Activated CD4-positive, alpha-beta memory T cell treated with anti-CD3 and anti-CD28 coated beads for 36 hours (primary cell): ENCODE results near the gene CADPS2. TPM values are rescaled to one million over a fixed set of nuclear protein-coding genes. Genes with fewer than 3 reads are reported as not detected.
"Not testable (repeated sequence)": the region's sequence is repeated elsewhere in the genome, so short reads cannot be mapped to it uniquely, and the experiment has no call there.

Source experiments
- CTCF ChIA-PET: fragments of 350-600 bp; sonication (Branson Sonifier 250); formaldehyde crosslinking; loops from one replicate; lab custom pipeline; 2021; ENCODE audit warnings: antibody characterized with exemption, inconsistent platforms; lab: Charles Lee
- POLR2A ChIA-PET: fragments of 350-600 bp; sonication (Branson Sonifier 250); formaldehyde crosslinking; loops from one replicate; lab custom pipeline; 2021; ENCODE audit warnings: antibody characterized with exemption; lab: Charles Lee
- DNase-seq: peaks from one replicate; pipeline ENCODE4 v3.0.0-alpha.2; 2020
- H3K27ac Mint-ChIP-seq: one replicate; pipeline ENCODE4 v1.8.0; 2021; ENCODE audit warnings: mixed read lengths
- H3K27me3 Mint-ChIP-seq: one replicate; pipeline ENCODE4 v1.8.0; 2021; ENCODE audit warnings: mixed read lengths
- H3K36me3 Mint-ChIP-seq: one replicate; pipeline ENCODE4 v1.8.0; 2021; ENCODE audit warnings: mixed read lengths
- H3K4me1 Mint-ChIP-seq: one replicate; pipeline ENCODE4 v1.8.0; 2021; ENCODE audit warnings: low read depth, mixed read lengths
- H3K4me3 Mint-ChIP-seq: one replicate; pipeline ENCODE4 v1.8.0; 2021; ENCODE audit warnings: mild to moderate bottlenecking, mixed read lengths
- H3K9me3 Mint-ChIP-seq: one replicate; pipeline ENCODE4 v1.8.0; 2021; ENCODE audit warnings: mixed read lengths
- intact Hi-C: fragments of 100-400 bp; cut with micrococcal nuclease; formaldehyde crosslinking; loops from one replicate; pipeline ENCODE4 v1.15.1; 2023
- total RNA-seq, 2 experiments: library from RNA; stranded (reverse); gene quantifications; one replicate each; pipeline ENCODE4 v1.2.3, GENCODE V29; 2021

The CADPS2 gene
- total RNA-seq, 2 experiments from 2014 or later, result not detected

DNA sequence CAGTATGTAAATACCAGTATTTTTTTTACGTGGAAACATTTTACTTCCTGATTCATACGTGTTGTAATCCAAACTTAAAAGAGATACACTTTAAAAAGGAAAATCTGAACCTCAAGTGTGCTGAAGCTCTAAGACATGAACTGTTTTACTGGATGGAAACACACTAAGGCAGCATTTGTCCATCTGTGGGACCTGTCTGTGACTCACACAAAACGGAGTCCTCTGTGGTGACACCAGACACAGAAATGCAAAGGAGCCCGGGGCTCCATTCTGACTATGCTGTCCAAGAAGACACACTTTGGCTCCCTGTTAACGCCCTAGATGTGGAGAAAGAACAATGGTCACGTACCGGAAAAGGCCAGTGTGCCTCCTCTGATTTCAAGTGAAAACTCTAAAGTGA is 211.2 kb downstream of the CADPS2 start:
- no peaks in the 10 kb centered on the region for H3K36me3 Mint-ChIP-seq
- H3K9me3 Mint-ChIP-seq, result peaks cover 17% of the 10 kb centered on the region
- POLR2A ChIA-PET, result no interaction called here
- intact Hi-C loops, result no loop called here
- no peak overlapping the region for H3K27ac Mint-ChIP-seq
- no peaks in the 10 kb centered on the region for H3K27me3 Mint-ChIP-seq
- CTCF ChIA-PET, result interaction anchor here (0.5 kb wide), 1 partner anchor 120 kb away, joined by 4 read pairs; no protein-coding TSS in a partner anchor
- H3K4me1 Mint-ChIP-seq, result no peaks in the 10 kb centered on the region
- H3K4me3 Mint-ChIP-seq, result no peak overlapping the region
- DNase-seq, result no peak

GRCh38 chr7:122674502-122674901 is 211.8 kb downstream of the CADPS2 start:
- Mint-ChIP-seq H3K27ac (no peak overlapping the region), H3K36me3 (no peaks in the 10 kb centered on the region), H3K27me3 (no peaks in the 10 kb centered on the region), H3K4me1 (no peaks in the 10 kb centered on the region), H3K4me3 (no peak overlapping the region), H3K9me3 (peaks cover 14% of the 10 kb centered on the region)
- POLR2A ChIA-PET, result interaction anchor here (0.6 kb wide), 1 partner anchor 56 kb away, joined by 4 read pairs; no protein-coding TSS in a partner anchor
- intact Hi-C loops, result no loop called here
- CTCF ChIA-PET, result no interaction called here
- no peak for DNase-seq

- H3K4me1 Mint-ChIP-seq, result no peaks in the 10 kb centered on the region
- H3K27ac Mint-ChIP-seq, result no peak overlapping the region
- intact Hi-C loops, result no loop called here
- H3K36me3 Mint-ChIP-seq, result no peaks in the 10 kb centered on the region
- no peak for DNase-seq
- no peak overlapping the region for H3K4me3 Mint-ChIP-seq
- POLR2A ChIA-PET, result no interaction called here
- H3K27me3 Mint-ChIP-seq, result no peaks in the 10 kb centered on the region
- H3K9me3 Mint-ChIP-seq, result peaks cover 12% of the 10 kb centered on the region
- CTCF ChIA-PET, result no interaction called here
Measured at GRCh38 chr7:122673951-122674350, 212.3 kb downstream of the CADPS2 start.

- peaks cover 4% of the 10 kb centered on the region for H3K9me3 Mint-ChIP-seq
- POLR2A ChIA-PET, result no interaction called here
- no peak for DNase-seq
- H3K4me1 Mint-ChIP-seq, result no peaks in the 10 kb centered on the region
- no peaks in the 10 kb centered on the region for H3K36me3 Mint-ChIP-seq
- no peaks in the 10 kb centered on the region for H3K27me3 Mint-ChIP-seq
- no peak overlapping the region for H3K4me3 Mint-ChIP-seq
- intact Hi-C loops, result no loop called here
- H3K27ac Mint-ChIP-seq, result no peak overlapping the region
- CTCF ChIA-PET, result no interaction called here
Measured at GRCh38 chr7:122672536-122672935, 213.7 kb downstream of the CADPS2 start.

DNA sequence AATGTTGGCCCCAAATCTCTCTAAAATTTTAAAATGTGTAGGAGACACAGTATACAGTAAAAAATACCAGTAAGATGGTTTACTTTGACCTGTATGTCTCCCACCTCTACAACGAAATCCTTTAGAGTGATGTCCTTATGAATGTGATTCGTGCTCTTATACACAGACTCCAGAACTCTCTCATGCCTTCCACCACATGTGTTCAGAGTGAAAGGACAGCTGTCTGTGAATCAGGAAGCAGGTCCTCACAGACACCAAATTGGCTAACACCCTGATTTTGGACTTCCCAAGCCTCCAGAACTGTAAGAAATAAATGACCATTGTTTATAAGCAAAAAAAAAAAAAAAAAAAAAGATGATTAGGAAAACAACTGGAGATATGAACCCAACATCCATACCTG is 222.5 kb downstream of the CADPS2 start:
- Mint-ChIP-seq H3K9me3 (peaks cover 4% of the 10 kb centered on the region), H3K27me3 (no peaks in the 10 kb centered on the region), H3K36me3 (no peaks in the 10 kb centered on the region), H3K27ac (no peak overlapping the region), H3K4me1 (no peaks in the 10 kb centered on the region), H3K4me3 (no peak overlapping the region)
- no peak for DNase-seq
- CTCF ChIA-PET, result no interaction called here
- POLR2A ChIA-PET, result no interaction called here
- intact Hi-C loops, result no loop called here

- no peaks in the 10 kb centered on the region for H3K4me1 Mint-ChIP-seq
- H3K27me3 Mint-ChIP-seq, result no peaks in the 10 kb centered on the region
- POLR2A ChIA-PET, result no interaction called here
- H3K36me3 Mint-ChIP-seq, result no peaks in the 10 kb centered on the region
- H3K4me3 Mint-ChIP-seq, result no peak overlapping the region
- no peak for DNase-seq
- intact Hi-C loops, result no loop called here
- peaks cover 10% of the 10 kb centered on the region for H3K9me3 Mint-ChIP-seq
- no peak overlapping the region for H3K27ac Mint-ChIP-seq
- CTCF ChIA-PET, result no interaction called here
Measured at GRCh38 chr7:122658856-122659255, 227.4 kb downstream of the CADPS2 start.

DNA sequence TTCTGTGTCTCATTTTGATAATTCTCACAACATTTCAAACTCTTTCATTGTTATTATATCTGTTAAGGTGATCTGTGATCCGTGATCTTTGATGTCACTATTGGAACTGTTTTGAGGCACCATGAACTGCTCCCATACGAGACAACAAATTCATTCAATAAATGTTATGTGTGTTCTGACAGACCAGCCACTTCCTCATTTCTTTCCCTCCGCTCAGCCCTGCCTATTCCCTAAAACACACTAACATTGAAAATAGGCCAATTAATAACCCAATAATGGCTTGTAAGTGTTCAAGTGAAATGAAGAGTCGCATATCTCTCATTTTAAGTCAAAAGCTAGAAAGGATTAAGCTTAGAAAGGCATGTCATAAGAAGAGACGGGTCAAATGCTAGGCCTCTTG is 232.6 kb downstream of the CADPS2 start:
- intact Hi-C loops, result no loop called here
- H3K36me3 Mint-ChIP-seq, result no peaks in the 10 kb centered on the region
- no peak overlapping the region for H3K4me3 Mint-ChIP-seq
- POLR2A ChIA-PET, result no interaction called here
- H3K4me1 Mint-ChIP-seq, result no peaks in the 10 kb centered on the region
- peaks cover 10% of the 10 kb centered on the region for H3K9me3 Mint-ChIP-seq
- H3K27me3 Mint-ChIP-seq, result no peaks in the 10 kb centered on the region
- CTCF ChIA-PET, result no interaction called here
- H3K27ac Mint-ChIP-seq, result no peak overlapping the region
- no peak for DNase-seq

GRCh38 chr7:122652876-122653275 is 233.4 kb downstream of the CADPS2 start:
- intact Hi-C loops, result no loop called here

DNA sequence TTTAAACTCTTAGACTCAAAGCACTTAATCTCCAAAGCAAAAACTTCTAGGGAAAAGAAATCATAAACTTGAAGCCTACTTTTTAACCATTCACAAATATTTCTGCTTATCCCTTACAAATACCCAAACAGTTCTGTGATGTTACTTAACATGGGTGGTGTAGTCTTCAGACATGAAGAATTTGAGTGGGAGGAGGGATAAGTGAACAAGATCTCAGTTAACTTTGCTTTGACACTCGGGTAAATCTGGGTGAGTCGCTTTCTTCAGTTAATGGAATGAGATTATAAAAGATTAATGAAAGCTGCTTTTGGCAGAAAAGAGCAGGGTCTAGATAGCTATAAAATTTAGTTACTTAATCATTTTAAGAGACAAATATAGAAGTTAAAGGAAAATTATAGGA is 234.8 kb downstream of the CADPS2 start:
- intact Hi-C loops, result no loop called here
- ChIA-PET CTCF (no interaction called here), POLR2A (no interaction called here)
- H3K4me1 Mint-ChIP-seq, result no peaks in the 10 kb centered on the region
- no peak overlapping the region for H3K27ac Mint-ChIP-seq
- no peaks in the 10 kb centered on the region for H3K36me3 Mint-ChIP-seq
- peaks cover 4% of the 10 kb centered on the region for H3K9me3 Mint-ChIP-seq
- no peak for DNase-seq
- no peak overlapping the region for H3K4me3 Mint-ChIP-seq
- no peaks in the 10 kb centered on the region for H3K27me3 Mint-ChIP-seq

More at GRCh38 chr7:122652876-122653275, 233.4 kb downstream of the CADPS2 start:
- Mint-ChIP-seq H3K27ac (no peak overlapping the region), H3K36me3 (no peaks in the 10 kb centered on the region), H3K27me3 (no peaks in the 10 kb centered on the region), H3K4me1 (no peaks in the 10 kb centered on the region), H3K9me3 (peaks cover 10% of the 10 kb centered on the region), H3K4me3 (no peak overlapping the region)
- ChIA-PET CTCF (no interaction called here), POLR2A (no interaction called here)
- DNase-seq, result no peak

- intact Hi-C loops, result no loop called here
- Mint-ChIP-seq H3K4me3 (no peak overlapping the region), H3K27me3 (no peaks in the 10 kb centered on the region), H3K4me1 (no peaks in the 10 kb centered on the region), H3K36me3 (no peaks in the 10 kb centered on the region), H3K9me3 (peaks cover 18% of the 10 kb centered on the region), H3K27ac (no peak overlapping the region)
- POLR2A ChIA-PET, result no interaction called here
- DNase-seq, result no peak
- CTCF ChIA-PET, result no interaction called here
Measured at GRCh38 chr7:122643250-122643649, 243.0 kb downstream of the CADPS2 start.

GRCh38 chr7:122638459-122638858 is 247.8 kb downstream of the CADPS2 start:
- DNase-seq, result no peak
- Mint-ChIP-seq H3K4me3 (no peak overlapping the region), H3K4me1 (no peaks in the 10 kb centered on the region), H3K9me3 (peaks cover 28% of the 10 kb centered on the region), H3K27me3 (no peaks in the 10 kb centered on the region), H3K36me3 (no peaks in the 10 kb centered on the region), H3K27ac (no peak overlapping the region)
- intact Hi-C loops, result no loop called here
- ChIA-PET CTCF (no interaction called here), POLR2A (no interaction called here)

- ChIA-PET CTCF (interaction anchor here (0.6 kb wide), 1 partner anchor 278 kb away, joined by 3 read pairs; no protein-coding TSS in a partner anchor), POLR2A (no interaction called here)
- Mint-ChIP-seq H3K4me3 (no peak overlapping the region), H3K27ac (no peak overlapping the region), H3K9me3 (peaks cover 28% of the 10 kb centered on the region), H3K36me3 (no peaks in the 10 kb centered on the region), H3K27me3 (no peaks in the 10 kb centered on the region), H3K4me1 (no peaks in the 10 kb centered on the region)
- DNase-seq, result no peak
- intact Hi-C loops, result no loop called here
Measured at GRCh38 chr7:122637784-122638183, 248.5 kb downstream of the CADPS2 start.

GRCh38 chr7:122635481-122635880 is 250.8 kb downstream of the CADPS2 start:
- H3K4me1 Mint-ChIP-seq, H3K4me3 Mint-ChIP-seq, POLR2A ChIA-PET, H3K36me3 Mint-ChIP-seq, intact Hi-C loops, H3K27ac Mint-ChIP-seq, H3K27me3 Mint-ChIP-seq, CTCF ChIA-PET, DNase-seq: not testable (repeated sequence)
- H3K9me3 Mint-ChIP-seq, result peaks cover 25% of the 10 kb centered on the region
